Chondrocyte (in vitro differentiated cells): Measurements from ENCODE around the gene DYNC1I1. TPM values are rescaled to one million over a fixed set of nuclear protein-coding genes. Genes with fewer than 3 reads are reported as not detected.
A peak's percentile ranks its signal among the peaks of the same experiment; 100 is the strongest.

Experiments
- DNase-seq: peaks from one replicate; pipeline ENCODE4 v3.0.0; 2021; ENCODE audit warnings: mixed read lengths, low spot score
- H3K27ac Mint-ChIP-seq: one replicate; pipeline ENCODE4 v1.8.0; 2021; ENCODE audit warnings: mild to moderate bottlenecking, moderate library complexity, mixed read lengths; ENCODE audit not compliant: unreplicated experiment
- H3K27me3 Mint-ChIP-seq: 2 replicates; pipeline ENCODE4 v1.8.0; 2021; ENCODE audit warnings: low read depth, mixed read lengths
- H3K36me3 Mint-ChIP-seq: 2 replicates; pipeline ENCODE4 v1.8.0; 2021; ENCODE audit warnings: low read depth, mixed read lengths
- H3K4me1 Mint-ChIP-seq: 2 replicates; pipeline ENCODE4 v1.8.0; 2021; ENCODE audit warnings: low read depth, mild to moderate bottlenecking, mixed read lengths
- H3K4me3 Mint-ChIP-seq: one replicate; pipeline ENCODE4 v1.8.0; 2021; ENCODE audit warnings: mild to moderate bottlenecking, moderate library complexity, mixed read lengths; ENCODE audit not compliant: unreplicated experiment
- H3K9me3 Mint-ChIP-seq: 2 replicates; pipeline ENCODE4 v1.8.0; 2021; ENCODE audit warnings: low read depth, mixed read lengths
- total RNA-seq: library from RNA; stranded (reverse); gene quantifications from 3 replicates; pipeline ENCODE4 v1.2.1, GENCODE V29; 2021
- TF ChIP-seq, protein P1 (sequence below): fragments of 200-600 bp; sonication (generic); IDR thresholded peaks from 2 replicates; pipeline ENCODE4 v1.5.0; 2021; ENCODE audit warnings: antibody characterized with exemption, mild to moderate bottlenecking, moderate library complexity

The DYNC1I1 gene
- total RNA-seq, 1 donor from 2014 or later: 17.4 TPM

DNA sequence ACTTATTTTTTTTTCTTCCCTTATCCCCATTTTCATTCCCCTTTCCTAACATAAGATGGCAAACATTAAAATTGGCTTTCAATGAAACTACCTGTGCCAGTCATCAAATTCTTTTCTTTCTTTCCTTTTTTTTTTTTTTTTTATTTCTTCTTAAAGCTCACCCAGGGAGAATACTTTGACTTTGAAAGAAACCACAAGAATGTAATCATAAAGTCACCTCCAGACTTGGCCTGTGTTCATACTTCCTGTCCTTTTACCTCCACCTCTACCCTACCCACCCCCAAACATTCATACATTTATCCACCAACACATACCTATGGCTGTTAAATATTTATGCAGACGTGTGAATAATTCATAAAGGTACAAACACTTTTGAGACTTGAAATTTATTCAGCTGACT lies 295.0 kb downstream of the DYNC1I1 start:
- Mint-ChIP-seq H3K9me3 (no peaks in the 10 kb centered on the region), H3K27me3 (no peaks in the 10 kb centered on the region), H3K27ac (no peak overlapping the region), H3K36me3 (peaks cover 11% of the 10 kb centered on the region), H3K4me3 (no peak overlapping the region), H3K4me1 (peaks cover 4% of the 10 kb centered on the region)
- no peak for DNase-seq
- TF ChIP-seq, protein P1, sequence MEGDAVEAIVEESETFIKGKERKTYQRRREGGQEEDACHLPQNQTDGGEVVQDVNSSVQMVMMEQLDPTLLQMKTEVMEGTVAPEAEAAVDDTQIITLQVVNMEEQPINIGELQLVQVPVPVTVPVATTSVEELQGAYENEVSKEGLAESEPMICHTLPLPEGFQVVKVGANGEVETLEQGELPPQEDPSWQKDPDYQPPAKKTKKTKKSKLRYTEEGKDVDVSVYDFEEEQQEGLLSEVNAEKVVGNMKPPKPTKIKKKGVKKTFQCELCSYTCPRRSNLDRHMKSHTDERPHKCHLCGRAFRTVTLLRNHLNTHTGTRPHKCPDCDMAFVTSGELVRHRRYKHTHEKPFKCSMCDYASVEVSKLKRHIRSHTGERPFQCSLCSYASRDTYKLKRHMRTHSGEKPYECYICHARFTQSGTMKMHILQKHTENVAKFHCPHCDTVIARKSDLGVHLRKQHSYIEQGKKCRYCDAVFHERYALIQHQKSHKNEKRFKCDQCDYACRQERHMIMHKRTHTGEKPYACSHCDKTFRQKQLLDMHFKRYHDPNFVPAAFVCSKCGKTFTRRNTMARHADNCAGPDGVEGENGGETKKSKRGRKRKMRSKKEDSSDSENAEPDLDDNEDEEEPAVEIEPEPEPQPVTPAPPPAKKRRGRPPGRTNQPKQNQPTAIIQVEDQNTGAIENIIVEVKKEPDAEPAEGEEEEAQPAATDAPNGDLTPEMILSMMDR: no peak

DNA sequence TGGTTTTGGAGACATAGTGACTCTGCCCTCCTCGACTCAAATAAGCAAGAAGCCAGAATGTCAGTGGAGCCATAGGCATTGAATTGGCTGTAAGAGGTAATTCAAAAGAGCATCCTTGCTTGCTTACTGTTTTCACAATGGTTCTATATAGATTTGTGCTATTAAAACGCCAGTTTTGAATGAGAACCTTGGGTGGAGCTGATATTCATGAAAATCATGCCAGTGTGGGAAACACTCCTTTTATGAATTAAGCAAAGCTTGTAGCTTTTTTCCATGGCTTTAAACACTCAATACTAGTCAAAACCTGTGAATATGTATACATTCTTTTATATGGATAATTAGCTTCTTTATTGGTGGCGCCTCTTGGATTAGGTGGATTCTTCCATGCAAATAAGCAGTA lies 297.0 kb downstream of the DYNC1I1 start:
- peaks cover 8% of the 10 kb centered on the region for H3K36me3 Mint-ChIP-seq
- no peak for DNase-seq
- H3K4me3 Mint-ChIP-seq: no peak overlapping the region
- no peaks in the 10 kb centered on the region for H3K9me3 Mint-ChIP-seq
- TF ChIP-seq, protein P1: no peak
- no peaks in the 10 kb centered on the region for H3K27me3 Mint-ChIP-seq
- H3K27ac Mint-ChIP-seq: no peak overlapping the region
- peaks cover 4% of the 10 kb centered on the region for H3K4me1 Mint-ChIP-seq

DNA sequence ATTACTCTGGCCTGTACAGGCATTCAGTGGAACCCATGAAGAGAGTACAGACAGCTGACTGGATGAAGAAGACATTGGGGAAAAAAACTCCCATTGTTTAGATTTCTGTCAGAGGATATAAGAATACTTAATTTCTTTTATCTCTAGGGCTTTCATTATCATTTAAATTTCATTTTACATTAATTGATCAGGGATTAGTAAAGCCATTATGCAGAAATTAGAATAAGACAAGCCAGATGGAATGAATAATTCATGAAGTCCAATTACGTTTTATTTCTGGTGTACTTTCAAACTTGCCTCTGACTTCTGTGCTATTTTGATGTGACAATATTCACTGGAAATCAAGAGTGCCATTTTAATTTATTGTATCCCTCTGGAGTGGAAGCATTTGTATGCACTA lies 302.5 kb downstream of the DYNC1I1 start:
- Mint-ChIP-seq H3K27ac (no peak overlapping the region), H3K4me3 (no peak overlapping the region), H3K27me3 (no peaks in the 10 kb centered on the region), H3K36me3 (no peaks in the 10 kb centered on the region), H3K9me3 (no peaks in the 10 kb centered on the region), H3K4me1 (peaks cover 7% of the 10 kb centered on the region)
- TF ChIP-seq, protein P1: no peak
- DNase-seq: no peak

DNA sequence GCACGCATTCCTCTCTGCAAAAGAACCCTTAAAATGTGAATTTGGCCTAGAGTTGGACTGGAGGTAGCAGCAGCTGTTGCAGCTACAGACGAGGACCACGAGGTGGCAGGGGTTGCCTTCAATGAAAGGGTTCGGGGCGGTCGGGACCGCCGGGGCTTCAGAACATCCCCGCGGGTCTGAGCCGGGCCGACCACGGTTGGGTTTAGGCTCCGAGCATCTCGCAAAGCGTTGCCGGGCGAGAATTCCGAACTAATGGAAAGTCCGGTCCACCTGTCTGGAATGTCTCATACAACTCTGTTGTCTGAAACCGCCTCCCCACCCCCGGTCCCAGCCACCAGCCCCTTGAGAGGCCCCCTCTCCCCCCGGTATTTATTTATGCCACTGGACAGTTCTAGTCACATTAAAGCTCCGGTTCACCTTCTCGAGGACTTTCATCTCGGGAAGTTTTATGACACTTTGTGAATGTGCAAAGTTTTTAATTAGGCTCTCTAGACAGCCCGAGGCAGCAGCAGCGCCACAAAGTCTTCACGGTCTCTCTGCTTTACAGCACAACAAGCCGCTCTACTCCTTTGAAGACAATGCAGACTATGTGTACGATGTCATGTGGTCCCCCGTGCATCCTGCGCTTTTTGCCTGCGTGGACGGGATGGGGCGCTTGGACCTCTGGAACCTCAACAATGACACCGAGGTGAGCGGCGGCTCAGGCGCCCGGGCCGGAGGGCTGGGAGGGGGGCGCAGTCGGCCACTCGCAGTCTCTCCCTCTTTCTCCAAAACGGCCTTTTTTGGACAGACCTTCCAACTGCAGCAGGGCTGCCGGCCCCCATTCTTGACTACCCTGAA lies 303.4 kb downstream of the DYNC1I1 start:
- TF ChIP-seq, protein P1: peak; percentile 99
- no peak for DNase-seq
- Mint-ChIP-seq H3K36me3 (peaks cover 1% of the 10 kb centered on the region), H3K4me3 (peak overlapping the region; percentile 83), H3K27ac (no peak overlapping the region), H3K27me3 (no peaks in the 10 kb centered on the region), H3K9me3 (no peaks in the 10 kb centered on the region), H3K4me1 (peaks cover 7% of the 10 kb centered on the region)

DNA sequence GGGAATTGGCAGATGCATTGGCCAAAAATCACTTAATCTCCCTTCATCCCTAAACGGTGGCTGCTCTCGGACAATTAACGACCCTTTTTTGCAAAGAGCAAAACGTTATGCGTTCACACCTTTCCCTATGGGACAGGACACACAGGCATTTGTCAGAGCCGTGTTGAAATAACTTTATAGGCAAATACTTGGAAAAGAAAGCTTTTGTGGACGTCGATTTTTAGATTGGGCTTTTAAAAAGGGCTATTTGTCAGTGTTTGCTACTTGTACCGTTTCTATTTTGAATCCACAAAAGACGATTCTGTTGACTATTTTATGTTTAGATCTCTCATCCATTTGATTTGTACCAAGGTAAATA lies 304.0 kb downstream of the DYNC1I1 start:
- no peak for DNase-seq
- Mint-ChIP-seq H3K4me1 (peaks cover 7% of the 10 kb centered on the region), H3K27me3 (no peaks in the 10 kb centered on the region), H3K36me3 (peaks cover 4% of the 10 kb centered on the region), H3K4me3 (peak overlapping the region; percentile 83), H3K9me3 (no peaks in the 10 kb centered on the region), H3K27ac (no peak overlapping the region)
- TF ChIP-seq, protein P1: no peak
